ENCODE data around the gene EEF1AKMT1. TPM values are rescaled to one million over a fixed set of nuclear protein-coding genes. Genes with fewer than 3 reads are reported as not detected.

Gene EEF1AKMT1
- total RNA-seq, 1 experiment from 2014 or later = 6.1 TPM

GRCh38 chr13:20728579-20729311 lies 45.0 kb downstream of the EEF1AKMT1 start:
- Mint-ChIP-seq H3K9me3 (no peaks in the 10 kb centered on the region), H3K4me1 (no peaks in the 10 kb centered on the region), H3K27me3 (ENCODE audit: low read depth) (peaks cover 2% of the 10 kb centered on the region; the same call in 1 of the 2 replicates), H3K36me3 (ENCODE audit: insufficient read depth in 1 of 3, low read depth in 3 of 3) (peaks cover 0 to 4% (median 1%) of the 10 kb centered on the region in 3 experiments; a peak in 1 of 7 replicates), H3K27ac (no peak overlapping the region), H3K4me3 (no peak overlapping the region)
- no peaks in the 10 kb centered on the region for H3K4me1 ChIP-seq (ENCODE audit: insufficient read depth, low read length)
- H3K4ac ChIP-seq (ENCODE audit: low read depth, low read length) = no peak overlapping the region
- no CpG with 5 or more reads among the region's 14 CpGs for WGBS (ENCODE audit: extremely low coverage, insufficient read length, low lambda C conversion rate)
- H3K27ac ChIP-seq (ENCODE audit: insufficient read length, low read depth, low read length) = no peak overlapping the region
- H3K4me2 ChIP-seq (ENCODE audit: insufficient read depth, insufficient read length, low read length) = no peak overlapping the region
- H3K79me1 ChIP-seq (ENCODE audit: insufficient read depth, low read depth, low read length, poor library complexity, severe bottlenecking) = no peaks in the 10 kb centered on the region
- no peak overlapping the region for H3K23ac ChIP-seq (ENCODE audit: insufficient read length, low read depth, low read length)
- no peak overlapping the region for H3K18ac ChIP-seq (ENCODE audit: insufficient read length, low read depth, low read length)
- H2BK15ac ChIP-seq (ENCODE audit: low read depth, low read length) = no peak overlapping the region
- no peaks in the 10 kb centered on the region for H3K23me2 ChIP-seq (ENCODE audit: insufficient read length, low read depth, low read length, poor library complexity, severe bottlenecking)
- no peak overlapping the region for H3K56ac ChIP-seq (ENCODE audit: insufficient read length, low read depth, low read length)
- H3K79me2 ChIP-seq (ENCODE audit: insufficient read depth, low read length) = no peaks in the 10 kb centered on the region
- no peak overlapping the region for H2BK120ac ChIP-seq (ENCODE audit: low read depth, low read length, poor library complexity, severe bottlenecking)
- no peak overlapping the region for H2BK12ac ChIP-seq (ENCODE audit: insufficient read length, low read depth, low read length)
- H4K5ac ChIP-seq (ENCODE audit: insufficient read length, low read depth, low read length) = no peak overlapping the region
- no peaks in the 10 kb centered on the region for H3K9me3 ChIP-seq (ENCODE audit: control insufficient read depth, low read depth, low read length)
- H3T11ph ChIP-seq (ENCODE audit: low read length) = no peak overlapping the region
- no peak for TF ChIP-seq CTCF (conservative IDR thresholded peaks at IDR 0.05)
- H3K9ac ChIP-seq (ENCODE audit: extremely low read depth, insufficient read length, low read length) = no peak overlapping the region
- no peak overlapping the region for H3K14ac ChIP-seq (ENCODE audit: insufficient read depth, low read length)
- no peaks in the 10 kb centered on the region for H4K20me1 ChIP-seq (ENCODE audit: control insufficient read depth, insufficient read depth, insufficient read length)
- no peak overlapping the region for H2AK5ac ChIP-seq (ENCODE audit: insufficient read length, low read length)
- H2BK20ac ChIP-seq (ENCODE audit: low read depth, low read length, poor library complexity, severe bottlenecking) = no peak overlapping the region
- H4K91ac ChIP-seq (ENCODE audit: insufficient read length, low read depth, low read length) = no peak overlapping the region
- no peak overlapping the region for H2BK5ac ChIP-seq (ENCODE audit: insufficient read length, low read length)
- H4K8ac ChIP-seq (replicated peaks; ENCODE audit: insufficient read length, low read depth, low read length) = no peak overlapping the region
- H2AFZ ChIP-seq (ENCODE audit: low read length) = no peak overlapping the region
- DNase-seq = no peak
- H3K27me3 ChIP-seq (ENCODE audit: insufficient read depth, low read length) = no peaks in the 10 kb centered on the region

Measured in H9 (cell line).